H1 (cell line): ENCODE data around the gene RBBP5.

Source experiments
- CHD7 ChIP-seq: fragments of 300-600 bp; sonication (generic); IDR thresholded peaks from 2 replicates; pipeline ENCODE4 v1.7.1; 2012; ENCODE audit warnings: low read length, moderate library complexity, mild to moderate bottlenecking, inconsistent platforms; ENCODE audit not compliant: insufficient replicate concordance
- CREB1 ChIP-seq: IDR thresholded peaks from 2 replicates; pipeline ENCODE4 v1.6.1; 2012; ENCODE audit warnings: inconsistent platforms
- EGR1 ChIP-seq: IDR thresholded peaks from 2 replicates; pipeline ENCODE4 v1.6.1; 2011; ENCODE audit warnings: low read depth, low read length, borderline replicate concordance
- EP300 ChIP-seq, 2 experiments: IDR thresholded peaks; 1 replicate in 1 of 2; 2 replicates in 1 of 2; pipeline ENCODE4 v1.6.1; 2011 to 2012; ENCODE audit warnings: low read depth in 2 of 2, low read length in 2 of 2, mild to moderate bottlenecking in 2 of 2, borderline replicate concordance in 1 of 2, inconsistent platforms in 1 of 2, moderate library complexity in 1 of 2
- HDAC6 ChIP-seq: IDR thresholded peaks from one replicate; pipeline ENCODE4 v1.7.1; 2012; ENCODE audit warnings: low read depth, mild to moderate bottlenecking, inconsistent platforms, low read length, moderate library complexity
- KDM5A ChIP-seq: fragments of 200-600 bp; IDR thresholded peaks from 2 replicates; pipeline ENCODE4 v1.7.1; 2012; ENCODE audit warnings: mild to moderate bottlenecking, low read length, inconsistent platforms, mixed read lengths
- MAX ChIP-seq: IDR thresholded peaks from 2 replicates; pipeline ENCODE4 v1.6.1; 2012; ENCODE audit warnings: inconsistent platforms
- RNF2 ChIP-seq: fragments of 200-900, 300-1000 bp; sonication (generic); IDR thresholded peaks from 2 replicates; pipeline ENCODE4 v1.7.1; 2016; ENCODE audit warnings: borderline replicate concordance, low read depth, mild to moderate bottlenecking, antibody characterized with exemption, low read length; ENCODE audit not compliant: poor library complexity, severe bottlenecking; ENCODE audit errors: missing control alignments
- SAP30 ChIP-seq: fragments of 300-600 bp; sonication (generic); IDR thresholded peaks from 2 replicates; pipeline ENCODE4 v1.7.1; 2012; ENCODE audit warnings: low read length, moderate library complexity, mild to moderate bottlenecking, inconsistent platforms; ENCODE audit not compliant: insufficient read depth, insufficient replicate concordance
- SP1 ChIP-seq: IDR thresholded peaks from 2 replicates; pipeline ENCODE4 v1.6.1; 2011; ENCODE audit warnings: low read depth, low read length
- SP2 ChIP-seq: IDR thresholded peaks from 2 replicates; pipeline ENCODE4 v1.6.1; 2012; ENCODE audit warnings: mild to moderate bottlenecking, low read length, inconsistent platforms
- SP4 ChIP-seq: IDR thresholded peaks from 2 replicates; pipeline ENCODE4 v1.6.1; 2012; ENCODE audit warnings: low read length, inconsistent platforms
- TCF12 ChIP-seq: IDR thresholded peaks from 2 replicates; pipeline ENCODE4 v1.6.1; 2011; ENCODE audit warnings: low read depth, mild to moderate bottlenecking, low read length
- TF ChIP-seq, protein P1 (sequence below), 3 experiments: IDR thresholded peaks; 1 replicate in 2 of 3; 2 replicates in 1 of 3; pipeline versions ENCODE4 v1.5.1 to v1.6.1; 2011; ENCODE audit warnings: low read length in 3 of 3, mild to moderate bottlenecking in 3 of 3, inconsistent platforms in 2 of 3, low read depth in 1 of 3, moderate library complexity in 1 of 3; ENCODE audit not compliant: insufficient read depth in 1 of 3; ENCODE audit errors: control extremely low read depth in 1 of 3

DNA sequence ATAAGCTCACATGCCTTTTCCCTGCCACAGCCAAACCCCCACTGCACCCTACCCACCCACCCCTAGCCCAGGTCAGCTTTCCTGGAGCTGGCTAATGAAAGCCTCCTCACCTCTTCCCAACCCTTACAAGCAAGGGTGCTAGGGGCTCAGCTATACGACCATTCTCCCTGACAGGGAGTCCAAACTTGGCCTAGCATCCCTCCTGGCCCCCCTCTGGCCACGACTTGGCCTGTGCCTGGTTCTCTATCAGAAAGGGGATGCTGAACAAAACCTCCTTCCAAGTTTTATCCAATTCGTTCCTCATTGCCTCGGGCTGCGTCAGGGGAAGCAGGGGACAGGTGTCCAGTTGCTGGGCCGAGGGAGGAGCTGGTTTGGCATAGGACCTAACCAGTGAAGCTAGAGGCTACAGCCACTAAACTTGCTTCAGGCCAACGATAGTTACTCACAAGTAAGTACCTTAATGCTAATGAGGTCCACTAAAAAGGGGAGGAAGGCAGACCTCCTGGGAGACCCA is 46.1 kb downstream of the RBBP5 start:
- TF ChIP-seq, protein P1, sequence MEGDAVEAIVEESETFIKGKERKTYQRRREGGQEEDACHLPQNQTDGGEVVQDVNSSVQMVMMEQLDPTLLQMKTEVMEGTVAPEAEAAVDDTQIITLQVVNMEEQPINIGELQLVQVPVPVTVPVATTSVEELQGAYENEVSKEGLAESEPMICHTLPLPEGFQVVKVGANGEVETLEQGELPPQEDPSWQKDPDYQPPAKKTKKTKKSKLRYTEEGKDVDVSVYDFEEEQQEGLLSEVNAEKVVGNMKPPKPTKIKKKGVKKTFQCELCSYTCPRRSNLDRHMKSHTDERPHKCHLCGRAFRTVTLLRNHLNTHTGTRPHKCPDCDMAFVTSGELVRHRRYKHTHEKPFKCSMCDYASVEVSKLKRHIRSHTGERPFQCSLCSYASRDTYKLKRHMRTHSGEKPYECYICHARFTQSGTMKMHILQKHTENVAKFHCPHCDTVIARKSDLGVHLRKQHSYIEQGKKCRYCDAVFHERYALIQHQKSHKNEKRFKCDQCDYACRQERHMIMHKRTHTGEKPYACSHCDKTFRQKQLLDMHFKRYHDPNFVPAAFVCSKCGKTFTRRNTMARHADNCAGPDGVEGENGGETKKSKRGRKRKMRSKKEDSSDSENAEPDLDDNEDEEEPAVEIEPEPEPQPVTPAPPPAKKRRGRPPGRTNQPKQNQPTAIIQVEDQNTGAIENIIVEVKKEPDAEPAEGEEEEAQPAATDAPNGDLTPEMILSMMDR (IDR thresholded peaks at IDR 0.05; ENCODE audit: control extremely low read depth in 1 of 3, insufficient read depth in 1 of 3, low read depth in 1 of 3, low read length in 3 of 3): no peak
- TF ChIP-seq RNF2 (no peak), EP300 (IDR thresholded peaks at IDR 0.05; ENCODE audit: borderline replicate concordance in 1 of 2, low read depth in 2 of 2, low read length in 2 of 2) (no peak), CREB1 (no peak), MAX (no peak), CHD7 (no peak), SP2 (no peak), EGR1 (no peak), SAP30 (no peak), SP4 (no peak), HDAC6 (no peak), SP1 (no peak), KDM5A (no peak), TCF12 (no peak)
